ENCODE measurements around the gene PEPD.
"Not testable (repeated sequence)": the region's sequence is repeated elsewhere in the genome, so short reads cannot be mapped to it uniquely, and the experiment has no call there.

PEPD gene

GRCh38 chr19:33484226-33484774 is 37.3 kb downstream of the PEPD start:
- Histone ChIP-seq H3K9me3 (ENCODE audit: low read length) (peaks cover 2% of the 10 kb centered on the region), H3K4me1 (ENCODE audit: insufficient read depth, low read length) (no peaks in the 10 kb centered on the region), H3K36me3 (ENCODE audit: insufficient read depth, low read length) (no peaks in the 10 kb centered on the region), H3K4me3 (ENCODE audit: low read length) (no peak overlapping the region), H2AFZ (ENCODE audit: low read depth, low read length) (no peak overlapping the region), H3K27me3 (ENCODE audit: insufficient read depth, low read length) (no peaks in the 10 kb centered on the region)

DNA sequence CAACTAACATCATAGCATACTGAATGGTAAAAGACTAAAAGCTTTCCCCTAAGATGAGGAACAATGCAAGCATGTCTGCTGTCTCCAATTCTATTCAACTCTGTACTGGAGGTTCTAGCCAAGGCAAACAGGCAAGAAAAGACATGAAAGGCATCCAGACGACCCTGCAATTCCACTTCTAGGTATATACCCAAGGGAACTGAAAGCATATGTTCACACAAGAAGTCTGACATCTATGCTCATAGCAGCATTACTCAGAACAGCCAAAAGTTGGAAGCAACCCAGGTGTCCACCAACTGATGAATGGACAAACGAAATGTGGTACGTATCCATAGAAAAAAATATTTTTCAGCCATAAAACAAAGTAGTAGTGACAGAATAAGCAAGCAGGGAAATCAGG is 39.1 kb downstream of the PEPD start:
- peaks cover 2% of the 10 kb centered on the region for H3K36me3 ChIP-seq (ENCODE audit: insufficient read depth, low read length)
- H3K27me3 ChIP-seq (ENCODE audit: insufficient read depth, low read length), result no peaks in the 10 kb centered on the region
- peaks cover 7% of the 10 kb centered on the region for H3K9me3 ChIP-seq (ENCODE audit: low read length)
- no peak overlapping the region for H2AFZ ChIP-seq (ENCODE audit: low read depth, low read length)
- no peaks in the 10 kb centered on the region for H3K4me1 ChIP-seq (ENCODE audit: insufficient read depth, low read length)
- H3K4me3 ChIP-seq (ENCODE audit: low read length), result no peak overlapping the region

DNA sequence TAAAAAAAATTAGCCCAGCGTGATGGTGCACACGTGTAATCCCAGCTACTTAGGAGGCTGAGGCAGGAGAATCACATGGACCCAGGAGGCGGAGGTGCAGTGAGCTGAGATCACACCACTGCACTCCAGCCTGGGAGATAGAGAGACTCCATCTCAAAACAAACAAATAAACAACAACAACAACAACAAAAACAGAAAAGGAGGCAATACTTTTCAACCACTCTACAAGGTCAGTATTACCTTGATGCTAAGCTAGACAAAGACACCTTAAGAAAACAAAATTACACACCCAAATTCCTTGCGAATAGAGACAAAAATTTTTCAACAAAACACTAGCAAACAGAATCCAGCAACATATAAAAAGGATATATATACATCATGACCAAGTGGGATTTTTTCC is 39.7 kb downstream of the PEPD start:
- H3K36me3 ChIP-seq (ENCODE audit: insufficient read depth, low read length), result peaks cover 2% of the 10 kb centered on the region
- H3K27me3 ChIP-seq (ENCODE audit: insufficient read depth, low read length), result no peaks in the 10 kb centered on the region
- H2AFZ ChIP-seq (ENCODE audit: low read depth, low read length), result no peak overlapping the region
- H3K9me3 ChIP-seq (ENCODE audit: low read length), result peaks cover 7% of the 10 kb centered on the region
- H3K4me3 ChIP-seq (ENCODE audit: low read length), result no peak overlapping the region
- H3K4me1 ChIP-seq (ENCODE audit: insufficient read depth, low read length), result no peaks in the 10 kb centered on the region

- not testable (repeated sequence) for H3K27me3 ChIP-seq (ENCODE audit: insufficient read depth, low read length); H3K9me3 ChIP-seq (ENCODE audit: low read length); H2AFZ ChIP-seq (ENCODE audit: low read depth, low read length); H3K4me1 ChIP-seq (ENCODE audit: insufficient read depth, low read length); H3K4me3 ChIP-seq (ENCODE audit: low read length); H3K36me3 ChIP-seq (ENCODE audit: insufficient read depth, low read length)
Observed at GRCh38 chr19:33479570-33479969, 42.0 kb downstream of the PEPD start.

GRCh38 chr19:33477781-33478180 is 43.8 kb downstream of the PEPD start:
- peaks cover 13% of the 10 kb centered on the region for H3K4me1 ChIP-seq (ENCODE audit: insufficient read depth, low read length)
- no peaks in the 10 kb centered on the region for H3K27me3 ChIP-seq (ENCODE audit: insufficient read depth, low read length)
- H3K9me3 ChIP-seq (ENCODE audit: low read length), result peaks cover 6% of the 10 kb centered on the region
- H3K36me3 ChIP-seq (ENCODE audit: insufficient read depth, low read length), result peaks cover 2% of the 10 kb centered on the region
- H3K4me3 ChIP-seq (ENCODE audit: low read length), result no peak overlapping the region
- no peak overlapping the region for H2AFZ ChIP-seq (ENCODE audit: low read depth, low read length)

GRCh38 chr19:33476151-33476707 is 45.4 kb downstream of the PEPD start:
- H3K27me3 ChIP-seq (ENCODE audit: insufficient read depth, low read length), result no peaks in the 10 kb centered on the region
- H3K4me3 ChIP-seq (ENCODE audit: low read length), result no peak overlapping the region
- H3K9me3 ChIP-seq (ENCODE audit: low read length), result peaks cover 6% of the 10 kb centered on the region
- H3K4me1 ChIP-seq (ENCODE audit: insufficient read depth, low read length), result peaks cover 13% of the 10 kb centered on the region
- H3K36me3 ChIP-seq (ENCODE audit: insufficient read depth, low read length), result peaks cover 2% of the 10 kb centered on the region
- H2AFZ ChIP-seq (ENCODE audit: low read depth, low read length), result no peak overlapping the region

DNA sequence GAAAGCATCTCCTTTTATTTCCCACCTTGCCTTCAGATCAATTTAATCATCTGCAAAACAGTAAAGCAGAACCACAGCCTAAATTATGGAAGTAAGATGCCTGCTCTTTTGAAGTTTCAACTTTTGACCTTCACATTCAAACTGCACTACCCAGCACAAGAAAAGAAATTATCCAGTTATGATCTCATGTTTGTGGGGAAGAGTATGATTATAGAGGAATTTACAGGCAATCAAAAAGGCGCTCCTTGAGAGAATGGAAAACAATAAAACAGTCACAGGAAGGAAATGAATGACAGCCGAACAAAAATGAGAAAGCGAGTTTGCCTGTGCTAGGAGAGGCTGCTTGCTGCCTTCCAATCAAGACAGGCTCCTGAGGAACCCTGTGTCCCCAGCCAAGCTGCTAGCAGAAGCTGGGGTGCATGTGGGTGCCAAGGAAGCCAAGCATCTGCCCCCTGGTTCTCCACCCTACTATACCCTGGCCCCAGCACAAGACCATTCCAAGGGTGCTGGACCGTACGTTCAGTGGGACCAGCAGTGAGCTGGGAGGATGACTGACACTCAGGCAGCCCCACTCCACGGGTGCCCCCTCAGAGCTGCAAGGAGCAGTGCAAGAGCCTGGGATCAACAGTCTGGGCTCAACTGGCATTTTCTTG is 47.8 kb downstream of the PEPD start:
- Histone ChIP-seq H2AFZ (ENCODE audit: low read depth, low read length) (no peak overlapping the region), H3K9me3 (ENCODE audit: low read length) (peaks cover 6% of the 10 kb centered on the region), H3K4me3 (ENCODE audit: low read length) (no peak overlapping the region), H3K27me3 (ENCODE audit: insufficient read depth, low read length) (no peaks in the 10 kb centered on the region), H3K36me3 (ENCODE audit: insufficient read depth, low read length) (peaks cover 2% of the 10 kb centered on the region), H3K4me1 (ENCODE audit: insufficient read depth, low read length) (peaks cover 13% of the 10 kb centered on the region)

DNA sequence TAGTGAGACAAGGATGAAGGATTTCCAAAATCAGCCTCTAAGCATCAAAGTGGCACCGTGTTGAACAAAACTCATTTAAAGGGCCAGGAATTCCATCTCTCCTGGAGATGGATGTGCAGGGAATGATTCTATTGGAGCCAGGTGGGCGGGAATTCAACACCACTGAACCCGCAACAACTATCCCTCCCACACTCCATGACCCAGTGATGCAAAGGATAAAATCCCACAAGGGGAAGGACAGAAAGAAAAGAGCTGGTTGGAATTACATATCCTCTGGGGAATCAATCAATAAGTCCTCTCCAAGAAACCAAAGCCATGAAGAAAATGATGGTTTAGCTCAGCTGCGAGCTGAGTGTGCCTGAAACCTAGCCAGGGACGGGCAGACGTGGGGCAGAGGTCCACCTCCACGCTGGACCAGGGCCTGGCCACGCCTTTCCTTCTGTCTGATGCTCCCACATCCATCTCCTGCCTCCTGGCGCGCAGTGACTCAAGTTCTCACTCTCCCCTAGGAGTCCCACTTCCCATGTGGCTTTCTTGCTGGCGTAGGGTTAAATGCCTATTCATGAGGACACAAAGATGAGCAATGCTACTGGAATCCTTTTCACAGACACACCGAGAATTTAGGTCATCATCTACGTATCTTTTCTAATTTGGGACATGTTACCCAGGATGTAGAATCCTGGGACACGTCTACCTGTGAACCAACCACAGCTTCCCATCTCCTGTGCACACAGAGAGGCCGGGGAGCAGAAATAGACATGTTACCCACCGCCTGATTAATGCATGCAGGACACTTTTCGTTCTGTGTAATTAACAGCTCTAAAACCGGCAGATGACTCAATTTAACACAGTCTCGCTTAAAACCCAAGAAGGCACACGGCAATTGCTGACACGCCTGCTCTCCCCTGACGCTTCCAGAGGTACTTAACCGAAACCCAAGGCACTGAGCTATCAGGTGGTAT is 48.6 kb downstream of the PEPD start:
- Histone ChIP-seq H3K27me3 (ENCODE audit: insufficient read depth, low read length) (no peaks in the 10 kb centered on the region), H3K36me3 (ENCODE audit: insufficient read depth, low read length) (peaks cover under 1% of the 10 kb centered on the region), H3K4me1 (ENCODE audit: insufficient read depth, low read length) (peaks cover 13% of the 10 kb centered on the region), H3K9me3 (ENCODE audit: low read length) (peaks cover 4% of the 10 kb centered on the region), H3K4me3 (ENCODE audit: low read length) (no peak overlapping the region), H2AFZ (ENCODE audit: low read depth, low read length) (no peak overlapping the region)

DNA sequence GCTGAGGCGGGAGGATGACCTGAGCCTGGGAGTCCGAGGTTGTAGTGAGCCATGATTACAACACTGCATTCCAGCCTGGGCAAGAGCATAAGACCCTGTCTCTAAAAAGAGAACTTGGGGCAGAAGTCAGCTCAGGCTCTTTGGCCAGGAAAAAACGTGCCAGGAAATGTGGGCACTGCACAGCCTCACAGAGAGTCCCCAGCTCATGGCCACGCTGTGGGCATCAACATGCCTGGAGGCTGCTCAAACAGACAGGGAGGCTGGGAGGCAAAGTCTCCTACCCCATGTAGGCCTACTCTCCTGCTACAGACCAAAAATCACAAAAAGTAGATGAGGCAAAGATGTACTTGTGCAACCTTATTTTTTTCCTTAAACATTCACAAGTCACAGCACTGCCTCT is 49.4 kb downstream of the PEPD start:
- H3K4me1 ChIP-seq (ENCODE audit: insufficient read depth, low read length), result peaks cover 13% of the 10 kb centered on the region
- no peaks in the 10 kb centered on the region for H3K36me3 ChIP-seq (ENCODE audit: insufficient read depth, low read length)
- H3K4me3 ChIP-seq (ENCODE audit: low read length), result no peak overlapping the region
- no peak overlapping the region for H2AFZ ChIP-seq (ENCODE audit: low read depth, low read length)
- no peaks in the 10 kb centered on the region for H3K27me3 ChIP-seq (ENCODE audit: insufficient read depth, low read length)
- H3K9me3 ChIP-seq (ENCODE audit: low read length), result no peaks in the 10 kb centered on the region

- H3K27me3 ChIP-seq (ENCODE audit: insufficient read depth, low read length), result no peaks in the 10 kb centered on the region
- H3K4me3 ChIP-seq (ENCODE audit: low read length), result no peak overlapping the region
- H3K36me3 ChIP-seq (ENCODE audit: insufficient read depth, low read length), result no peaks in the 10 kb centered on the region
- peaks cover 13% of the 10 kb centered on the region for H3K4me1 ChIP-seq (ENCODE audit: insufficient read depth, low read length)
- no peaks in the 10 kb centered on the region for H3K9me3 ChIP-seq (ENCODE audit: low read length)
- H2AFZ ChIP-seq (ENCODE audit: low read depth, low read length), result no peak overlapping the region
Observed at GRCh38 chr19:33471111-33471996, 50.2 kb downstream of the PEPD start.

- Histone ChIP-seq H3K9me3 (ENCODE audit: low read length) (no peaks in the 10 kb centered on the region), H3K4me3 (ENCODE audit: low read length) (no peak overlapping the region), H3K36me3 (ENCODE audit: insufficient read depth, low read length) (no peaks in the 10 kb centered on the region), H3K27me3 (ENCODE audit: insufficient read depth, low read length) (no peaks in the 10 kb centered on the region), H2AFZ (ENCODE audit: low read depth, low read length) (no peak overlapping the region), H3K4me1 (ENCODE audit: insufficient read depth, low read length) (peaks cover 13% of the 10 kb centered on the region)
Observed at GRCh38 chr19:33470686-33471085, 50.9 kb downstream of the PEPD start.

GRCh38 chr19:33470040-33470330 is 51.6 kb downstream of the PEPD start:
- Histone ChIP-seq H3K36me3 (ENCODE audit: insufficient read depth, low read length) (no peaks in the 10 kb centered on the region), H3K4me3 (ENCODE audit: low read length) (no peak overlapping the region), H3K9me3 (ENCODE audit: low read length) (no peaks in the 10 kb centered on the region), H3K27me3 (ENCODE audit: insufficient read depth, low read length) (no peaks in the 10 kb centered on the region), H3K4me1 (ENCODE audit: insufficient read depth, low read length) (peaks cover 13% of the 10 kb centered on the region), H2AFZ (ENCODE audit: low read depth, low read length) (no peak overlapping the region)

All from neuron (in vitro differentiated cells).